Esophagus squamous epithelium (tissue), 5 donors: ENCODE results near the gene LRRC25. TPM values are rescaled to one million over a fixed set of nuclear protein-coding genes. Genes with fewer than 3 reads are reported as not detected.
A peak's percentile ranks its signal among the peaks of the same experiment; 100 is the strongest.
"Not testable (repeated sequence)": the region's sequence is repeated elsewhere in the genome, so short reads cannot be mapped to it uniquely, and the experiment has no call there.

Experiments
- DNase-seq: peaks from one replicate; lab custom pipeline; 2025; lab: John Stamatoyannopoulos, UW
- H3K27ac ChIP-seq, 4 donors: fragments of 200-600 bp; sonication (generic); one replicate each; pipeline ENCODE4 v1.5.1; 2016 to 2019; ENCODE audit warnings: mild to moderate bottlenecking in 1 of 4
- H3K27me3 ChIP-seq, 4 donors: fragments of 200-600 bp; sonication (generic); 1 replicate in 3 of 4; 2 replicates in 1 of 4; pipeline versions ENCODE4 v1.5.1 to v1.6.0; 2017 to 2021; ENCODE audit warnings: antibody characterized with exemption in 1 of 4
- H3K36me3 ChIP-seq, 3 donors: fragments of 200-600 bp; sonication (generic); one replicate each; pipeline ENCODE4 v1.5.1; 2016 to 2019
- H3K4me1 ChIP-seq, 3 donors: fragments of 200-600 bp; sonication (generic); one replicate each; pipeline ENCODE4 v1.5.1; 2017 to 2019
- H3K4me3 ChIP-seq, 4 donors: fragments of 200-600 bp; sonication (generic); 1 replicate in 3 of 4; 2 replicates in 1 of 4; pipeline ENCODE4 v1.5.1; 2016 to 2019; ENCODE audit warnings: mild to moderate bottlenecking in 2 of 4, moderate library complexity in 1 of 4
- H3K9me3 ChIP-seq, 3 donors: fragments of 200-600 bp; sonication (generic); one replicate each; pipeline ENCODE4 v1.5.1; 2016 to 2019
- CTCF ChIP-seq, 6 experiments: fragments of 450-650 bp in 4 of 6; fragments of 200-600 bp in 2 of 6; sonication (generic) in 2 of 6; IDR thresholded peaks; one replicate each; pipeline ENCODE4 v1.5.1; 2016 to 2019; ENCODE audit warnings: antibody characterized with exemption in 6 of 6, mild to moderate bottlenecking in 4 of 6, moderate library complexity in 4 of 6
- POLR2A ChIP-seq, 4 donors: fragments of 450-650 bp; IDR thresholded peaks; one replicate each; pipeline ENCODE4 v1.6.1; 2017; ENCODE audit warnings: antibody characterized with exemption in 4 of 4, mild to moderate bottlenecking in 4 of 4, moderate library complexity in 3 of 4
- whole genome bisulfite sequencing, 2 donors: methylation state at CpG; one replicate each; pipeline ENCODE4 v1.1.5; 2018; 5-methylcytosine and 5-hydroxymethylcytosine counted together
- intact Hi-C: fragments of 100-400 bp; cut with DNase I; formaldehyde crosslinking; loops from one replicate; pipeline ENCODE4 v1.15.0; 2022
- total RNA-seq, 4 donors: library from RNA; depleted of rRNA; stranded (reverse); fragments of >200 nt; gene quantifications; one replicate each; pipeline ENCODE4 v1.1.0, GENCODE V29; 2016
- donor health status: DM: yes; HTN: yes; CAD: no.

Gene LRRC25
- total RNA-seq, 4 donors from 2014 or later: 0.53 to 10.3 (median 1.9) TPM

- no peak overlapping the region for H3K4me3 ChIP-seq
- H3K4me1 ChIP-seq: peaks cover 13 to 59% (median 35%) of the 10 kb centered on the region in 3 donors
- H3K9me3 ChIP-seq: no peaks in the 10 kb centered on the region
- no peak for DNase-seq
- TF ChIP-seq CTCF (IDR thresholded peaks at IDR 0.05) (no peak), POLR2A (IDR thresholded peaks at IDR 0.05) (no peak)
- 80 to 89% methylated on average over 3 to 7 of the region's 7 CpGs for WGBS, 2 donors
- intact Hi-C loops: no loop called here
- H3K27ac ChIP-seq: no peak overlapping the region
- no peaks in the 10 kb centered on the region for H3K36me3 ChIP-seq
- peaks cover 0 to 39% (median 0%) of the 10 kb centered on the region in 4 donors for H3K27me3 ChIP-seq
Observed at GRCh38 chr19:18384775-18385174, 12.6 kb downstream of the LRRC25 start.

DNA sequence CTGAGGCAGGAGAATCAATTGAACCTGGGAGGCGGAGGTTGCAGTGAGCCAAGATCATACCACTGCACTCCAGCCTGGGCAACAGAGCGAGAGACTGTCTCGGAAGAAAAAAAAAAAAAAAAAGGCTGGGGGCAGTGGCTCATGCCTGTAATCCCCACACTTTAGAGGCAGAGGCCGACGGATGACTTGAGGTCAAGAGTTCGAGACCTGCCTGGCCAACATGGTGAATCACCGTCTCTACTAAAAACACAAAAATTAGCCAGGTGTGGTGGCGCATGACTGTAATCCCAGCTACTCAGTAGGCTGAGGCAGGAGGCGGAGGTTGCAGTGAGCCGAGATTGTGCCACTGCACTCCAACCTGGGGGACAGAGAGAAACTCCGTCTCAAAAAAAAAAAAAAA, 13.8 kb downstream of the LRRC25 start:
- H3K36me3 ChIP-seq, intact Hi-C loops, H3K9me3 ChIP-seq, H3K4me3 ChIP-seq, H3K27ac ChIP-seq, DNase-seq: not testable (repeated sequence)
- WGBS, 2 donors: 68 to 77% methylated on average over 11 of the region's 11 CpGs
- Histone ChIP-seq H3K27me3 (peaks cover 0 to 39% (median 0%) of the 10 kb centered on the region in 4 donors), H3K4me1 (peaks cover 18 to 60% (median 32%) of the 10 kb centered on the region in 3 donors)

GRCh38 chr19:18380843-18381242, 16.6 kb downstream of the LRRC25 start:
- no peak overlapping the region for H3K4me3 ChIP-seq
- DNase-seq: no peak
- WGBS, 2 donors: 77% methylated on average over 3 of the region's 3 CpGs

DNA sequence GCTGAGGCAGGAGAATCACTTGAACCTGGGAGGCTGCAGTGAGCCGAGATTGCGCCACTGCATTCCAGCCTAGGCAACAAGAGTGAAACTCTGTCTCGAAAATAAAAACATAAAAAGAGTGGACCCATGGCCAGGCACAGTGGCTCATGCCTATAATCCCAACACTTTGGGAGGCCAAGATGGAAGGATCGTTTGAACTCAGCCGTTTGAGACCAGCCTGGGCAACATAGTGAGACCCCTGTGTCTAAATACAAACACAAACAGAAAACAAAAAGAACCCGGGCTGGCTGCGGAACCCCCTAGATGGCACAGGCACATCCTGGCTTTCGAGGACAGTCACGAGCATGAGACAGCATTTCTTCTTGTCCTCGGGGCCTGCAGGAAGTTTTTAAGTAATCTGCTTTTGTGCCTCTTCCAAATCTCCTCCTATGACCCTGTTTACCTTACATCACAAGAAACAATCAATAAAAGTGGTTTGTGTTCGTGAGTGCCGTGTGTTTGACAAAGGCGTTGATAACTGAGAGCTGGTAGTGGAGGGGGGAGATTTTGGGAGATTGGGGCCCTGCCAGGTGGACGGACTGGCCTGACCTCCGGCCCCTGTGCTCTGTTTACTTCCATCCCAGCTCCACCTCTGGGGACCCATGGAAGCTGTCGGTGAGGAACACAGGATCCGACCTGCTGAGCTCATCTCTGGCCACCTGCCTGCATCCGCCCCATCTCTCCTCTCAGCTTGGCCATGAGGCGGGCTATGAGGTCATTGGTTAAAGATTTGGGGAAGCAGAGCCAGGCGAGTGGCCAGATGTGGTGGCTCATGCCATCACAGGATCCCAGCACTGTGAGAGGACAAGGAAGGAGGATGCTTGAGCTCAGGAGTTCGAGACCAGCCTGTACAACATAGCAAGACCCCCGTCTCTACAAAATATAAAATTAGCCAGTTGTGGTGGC, 17.3 kb downstream of the LRRC25 start:
- H3K4me3 ChIP-seq: no peak overlapping the region
- no peak for DNase-seq
- no peaks in the 10 kb centered on the region for H3K36me3 ChIP-seq
- intact Hi-C loops: no loop called here
- WGBS, 2 donors: 33 to 35% methylated on average over 16 to 19 of the region's 22 CpGs
- H3K4me1 ChIP-seq: peaks cover 18 to 42% (median 25%) of the 10 kb centered on the region in 3 donors
- TF ChIP-seq CTCF (IDR thresholded peaks at IDR 0.05): peak in 1 of 6 experiments; percentile 7
- no peak for TF ChIP-seq POLR2A (IDR thresholded peaks at IDR 0.05)
- H3K9me3 ChIP-seq: no peaks in the 10 kb centered on the region
- H3K27ac ChIP-seq: peak overlapping the region; percentile 23 to 88 (median 79)
- H3K27me3 ChIP-seq: peaks cover 0 to 10% (median 0%) of the 10 kb centered on the region in 4 donors

More at GRCh38 chr19:18380843-18381242, 16.6 kb downstream of the LRRC25 start:
- Histone ChIP-seq H3K27me3 (peaks cover 0 to 17% (median 0%) of the 10 kb centered on the region in 4 donors), H3K4me1 (peaks cover 18 to 45% (median 25%) of the 10 kb centered on the region in 3 donors), H3K36me3 (no peaks in the 10 kb centered on the region), H3K9me3 (no peaks in the 10 kb centered on the region), H3K27ac (peak overlapping the region; percentile 23 to 88 (median 76))
- TF ChIP-seq CTCF (IDR thresholded peaks at IDR 0.05): no peak
- no peak for TF ChIP-seq POLR2A (IDR thresholded peaks at IDR 0.05)
- intact Hi-C loops: no loop called here

GRCh38 chr19:18377026-18377425, 20.4 kb downstream of the LRRC25 start:
- TF ChIP-seq POLR2A (IDR thresholded peaks at IDR 0.05) (no peak), CTCF (IDR thresholded peaks at IDR 0.05) (no peak)
- no peak for DNase-seq
- 48 to 67% methylated on average over 6 of the region's 6 CpGs for WGBS, 2 donors

More at GRCh38 chr19:18377026-18377425, 20.4 kb downstream of the LRRC25 start:
- Histone ChIP-seq H3K36me3 (no peaks in the 10 kb centered on the region), H3K27ac (peak overlapping the region in 1 of 4 donors; percentile 1), H3K27me3 (no peaks in the 10 kb centered on the region), H3K4me3 (no peak overlapping the region), H3K9me3 (no peaks in the 10 kb centered on the region), H3K4me1 (peaks cover 35 to 62% (median 40%) of the 10 kb centered on the region in 3 donors)
- intact Hi-C loops: no loop called here
